CD4-positive, alpha-beta memory T cell (primary cell): ENCODE results near the gene UBTD1. TPM values are rescaled to one million over a fixed set of nuclear protein-coding genes. Genes with fewer than 3 reads are reported as not detected.

Experiments used
- CTCF ChIA-PET: fragments of 350-600 bp; sonication (Branson Sonifier 250); formaldehyde crosslinking; loops from one replicate; lab custom pipeline; 2021; ENCODE audit warnings: inconsistent platforms; ENCODE audit not compliant: partially characterized antibody; lab: Charles Lee
- POLR2A ChIA-PET: fragments of 350-600 bp; sonication (Branson Sonifier 250); formaldehyde crosslinking; loops from one replicate; lab custom pipeline; 2021; ENCODE audit not compliant: partially characterized antibody; lab: Charles Lee
- DNase-seq, 5 donors: peaks; one replicate each; pipeline versions ENCODE4 v3.0.0 to v3.0.0-alpha.2; 2020 to 2022; ENCODE audit warnings: mixed read lengths in 1 of 5
- H3K27ac ChIP-seq: one replicate; pipeline ENCODE4 v1.7.0; 2013; ENCODE audit warnings: low read depth, low read length
- H3K27me3 ChIP-seq: 2 replicates; pipeline ENCODE4 v1.7.0; 2013; ENCODE audit warnings: mild to moderate bottlenecking, low read length, moderate library complexity; ENCODE audit not compliant: insufficient read depth
- H3K36me3 ChIP-seq: 2 replicates; pipeline ENCODE4 v1.7.0; 2013; ENCODE audit warnings: mild to moderate bottlenecking, low read length, moderate library complexity; ENCODE audit not compliant: insufficient read depth
- H3K4me1 ChIP-seq: 2 replicates; pipeline ENCODE4 v1.7.0; 2013; ENCODE audit warnings: mild to moderate bottlenecking, low read length, moderate library complexity; ENCODE audit not compliant: insufficient read depth
- H3K4me3 ChIP-seq, 2 donors: one replicate each; pipeline ENCODE4 v1.7.0; 2013; ENCODE audit warnings: low read length in 2 of 2, mild to moderate bottlenecking in 1 of 2
- H3K9me3 ChIP-seq, 2 donors: one replicate each; pipeline ENCODE4 v1.7.0; 2013; ENCODE audit warnings: low read length in 2 of 2, control low read depth in 1 of 2; ENCODE audit not compliant: control insufficient read depth in 1 of 2
- H3K27ac Mint-ChIP-seq, 7 donors: one replicate each; pipeline ENCODE4 v1.8.0; 2020 to 2021; ENCODE audit warnings: mixed read lengths in 7 of 7, mild to moderate bottlenecking in 6 of 7, inconsistent platforms in 3 of 7, moderate library complexity in 3 of 7
- H3K27me3 Mint-ChIP-seq, 2 donors: one replicate each; pipeline ENCODE4 v1.8.0; 2020 to 2021; ENCODE audit warnings: mixed read lengths in 2 of 2
- H3K36me3 Mint-ChIP-seq, 2 donors: one replicate each; pipeline ENCODE4 v1.8.0; 2020 to 2021; ENCODE audit warnings: mixed read lengths in 2 of 2, inconsistent platforms in 1 of 2, mild to moderate bottlenecking in 1 of 2
- H3K4me1 Mint-ChIP-seq, 4 donors: one replicate each; pipeline ENCODE4 v1.8.0; 2020 to 2021; ENCODE audit warnings: mixed read lengths in 4 of 4, mild to moderate bottlenecking in 1 of 4
- H3K4me3 Mint-ChIP-seq, 8 donors: one replicate each; pipeline ENCODE4 v1.8.0; 2020 to 2021; ENCODE audit warnings: mixed read lengths in 8 of 8, mild to moderate bottlenecking in 7 of 8, moderate library complexity in 6 of 8, inconsistent platforms in 3 of 8
- H3K9me3 Mint-ChIP-seq, 8 donors: one replicate each; pipeline ENCODE4 v1.8.0; 2020 to 2021; ENCODE audit warnings: mixed read lengths in 8 of 8, mild to moderate bottlenecking in 5 of 8, inconsistent platforms in 3 of 8, moderate library complexity in 1 of 8
- intact Hi-C: fragments of 100-400 bp; cut with micrococcal nuclease; formaldehyde crosslinking; loops from one replicate; pipeline ENCODE4 v1.15.1; 2023
- polyA plus RNA-seq, 2 donors: library from polyadenylated mRNA; unstranded; fragments of 300-500 nt; fragmentation: Illumina TruSeq; gene quantifications; one replicate each; pipeline ENCODE4 v1.2.3, GENCODE V29; 2021
- total RNA-seq, 2 experiments: library from RNA; stranded (reverse); gene quantifications; one replicate each; pipeline ENCODE4 v1.2.3, GENCODE V29; 2021

The UBTD1 gene
- total and polyA plus RNA-seq, 4 experiments from 2014 or later: 1.3 to 1.9 (median 1.8) TPM

- CTCF ChIA-PET: interaction anchor here (1.1 to 1.5 kb wide), 3 partner anchors 8 to 141 kb away, joined by 3 to 4 read pairs (median 3); no protein-coding TSS in a partner anchor
- Histone ChIP-seq H3K4me1 (no peaks in the 10 kb centered on the region), H3K36me3 (no peaks in the 10 kb centered on the region), H3K27me3 (no peaks in the 10 kb centered on the region), H3K4me3 (no peak overlapping the region), H3K9me3 (no peaks in the 10 kb centered on the region), H3K27ac (no peak overlapping the region)
- peaks cover 0 to 9% (median 4%) of the 10 kb centered on the region in 4 donors for H3K4me1 Mint-ChIP-seq
- no peak for DNase-seq
- H3K27me3 Mint-ChIP-seq: no peaks in the 10 kb centered on the region
- no peak overlapping the region for H3K27ac Mint-ChIP-seq
- H3K9me3 Mint-ChIP-seq: no peaks in the 10 kb centered on the region
- POLR2A ChIA-PET: no interaction called here
- intact Hi-C loops: no loop called here
- H3K36me3 Mint-ChIP-seq: no peaks in the 10 kb centered on the region
- no peak overlapping the region for H3K4me3 Mint-ChIP-seq
These were observed 47.9 kb downstream of the UBTD1 start for GRCh38 chr10:97546456-97547270.

GRCh38 chr10:97547271-97547600 is 48.5 kb downstream of the UBTD1 start:
- Mint-ChIP-seq H3K4me1 (peaks cover 0 to 9% (median 4%) of the 10 kb centered on the region in 4 donors), H3K27me3 (no peaks in the 10 kb centered on the region), H3K36me3 (no peaks in the 10 kb centered on the region), H3K4me3 (no peak overlapping the region), H3K9me3 (no peaks in the 10 kb centered on the region), H3K27ac (no peak overlapping the region)
- intact Hi-C loops: no loop called here
- Histone ChIP-seq H3K36me3 (no peaks in the 10 kb centered on the region), H3K4me1 (no peaks in the 10 kb centered on the region), H3K27me3 (no peaks in the 10 kb centered on the region), H3K9me3 (no peaks in the 10 kb centered on the region), H3K4me3 (no peak overlapping the region), H3K27ac (no peak overlapping the region)
- ChIA-PET POLR2A (no interaction called here), CTCF (interaction anchor here (1.0 kb wide), 1 partner anchor 13 kb away, joined by 3 read pairs; no protein-coding TSS in a partner anchor)
- DNase-seq: no peak

GRCh38 chr10:97547962-97548361 is 49.2 kb downstream of the UBTD1 start:
- no peaks in the 10 kb centered on the region for H3K36me3 Mint-ChIP-seq
- intact Hi-C loops: no loop called here
- no peak overlapping the region for H3K27ac Mint-ChIP-seq
- H3K4me1 Mint-ChIP-seq: peaks cover 0 to 7% (median 2%) of the 10 kb centered on the region in 4 donors
- Histone ChIP-seq H3K9me3 (no peaks in the 10 kb centered on the region), H3K27me3 (no peaks in the 10 kb centered on the region), H3K27ac (no peak overlapping the region), H3K36me3 (no peaks in the 10 kb centered on the region), H3K4me3 (no peak overlapping the region), H3K4me1 (no peaks in the 10 kb centered on the region)
- H3K27me3 Mint-ChIP-seq: no peaks in the 10 kb centered on the region
- CTCF ChIA-PET: interaction anchor here (1.0 kb wide), 1 partner anchor 14 kb away, joined by 3 read pairs; no protein-coding TSS in a partner anchor
- no peak for DNase-seq
- H3K4me3 Mint-ChIP-seq: no peak overlapping the region
- no peaks in the 10 kb centered on the region for H3K9me3 Mint-ChIP-seq
- POLR2A ChIA-PET: no interaction called here

- CTCF ChIA-PET: no interaction called here
These were observed 50.2 kb downstream of the UBTD1 start for GRCh38 chr10:97548828-97549455.

GRCh38 chr10:97549587-97550322 is 51.0 kb downstream of the UBTD1 start:
- Mint-ChIP-seq H3K4me1 (peaks cover 0 to 3% (median under 1%) of the 10 kb centered on the region in 4 donors), H3K27ac (peak overlapping the region in 1 of 7 donors; percentile 2), H3K36me3 (no peaks in the 10 kb centered on the region), H3K4me3 (no peak overlapping the region), H3K9me3 (no peaks in the 10 kb centered on the region), H3K27me3 (no peaks in the 10 kb centered on the region)
- no peaks in the 10 kb centered on the region for H3K9me3 ChIP-seq
- H3K27ac ChIP-seq: no peak overlapping the region
- DNase-seq: no peak
- H3K27me3 ChIP-seq: no peaks in the 10 kb centered on the region
- ChIA-PET CTCF (interaction anchor here (8.2 kb wide), 1 partner anchor 84 kb away, joined by 83 read pairs; no protein-coding TSS in a partner anchor), POLR2A (no interaction called here)
- intact Hi-C loops: no loop called here
- H3K4me1 ChIP-seq: no peaks in the 10 kb centered on the region
- H3K4me3 ChIP-seq: no peak overlapping the region
- no peaks in the 10 kb centered on the region for H3K36me3 ChIP-seq

More at GRCh38 chr10:97548828-97549455, 50.2 kb downstream of the UBTD1 start:
- Histone ChIP-seq H3K36me3 (no peaks in the 10 kb centered on the region), H3K27ac (no peak overlapping the region), H3K4me1 (no peaks in the 10 kb centered on the region), H3K9me3 (no peaks in the 10 kb centered on the region), H3K4me3 (no peak overlapping the region), H3K27me3 (no peaks in the 10 kb centered on the region)
- no peaks in the 10 kb centered on the region for H3K9me3 Mint-ChIP-seq
- no peak overlapping the region for H3K4me3 Mint-ChIP-seq
- DNase-seq: no peak
- H3K36me3 Mint-ChIP-seq: no peaks in the 10 kb centered on the region
- intact Hi-C loops: no loop called here
- no peaks in the 10 kb centered on the region for H3K27me3 Mint-ChIP-seq
- peaks cover 0 to 3% (median under 1%) of the 10 kb centered on the region in 4 donors for H3K4me1 Mint-ChIP-seq
- POLR2A ChIA-PET: no interaction called here
- H3K27ac Mint-ChIP-seq: peak overlapping the region in 1 of 7 donors; percentile 2

- Histone ChIP-seq H3K27me3 (no peaks in the 10 kb centered on the region), H3K27ac (no peak overlapping the region), H3K9me3 (no peaks in the 10 kb centered on the region), H3K4me3 (no peak overlapping the region), H3K4me1 (no peaks in the 10 kb centered on the region), H3K36me3 (no peaks in the 10 kb centered on the region)
- Mint-ChIP-seq H3K9me3 (peaks cover 0 to 4% (median 0%) of the 10 kb centered on the region in 8 donors), H3K27ac (peak overlapping the region in 2 of 7 donors; percentile 44 to 69), H3K4me1 (peaks cover 0 to 3% (median under 1%) of the 10 kb centered on the region in 4 donors), H3K27me3 (no peaks in the 10 kb centered on the region), H3K36me3 (no peaks in the 10 kb centered on the region), H3K4me3 (no peak overlapping the region)
- ChIA-PET POLR2A (no interaction called here), CTCF (interaction anchor here (6.8 to 8.2 kb wide), 2 partner anchors 85 to 141 kb away, joined by 83 to 98 read pairs; no protein-coding TSS in a partner anchor)
- intact Hi-C loops: no loop called here
- DNase-seq: no peak
These were observed 51.8 kb downstream of the UBTD1 start for GRCh38 chr10:97550336-97551149.
